HG03354 (cell line): ENCODE results near the gene UBASH3A.

Experiments
- ATAC-seq: cut with Tn5 transposase; IDR thresholded peaks from one replicate; pipeline ENCODE4 v1.9.1; 2021; ENCODE audit warnings: mild to moderate bottlenecking; ENCODE audit not compliant: unreplicated experiment, poor library complexity, severe bottlenecking

Gene UBASH3A, protein sequence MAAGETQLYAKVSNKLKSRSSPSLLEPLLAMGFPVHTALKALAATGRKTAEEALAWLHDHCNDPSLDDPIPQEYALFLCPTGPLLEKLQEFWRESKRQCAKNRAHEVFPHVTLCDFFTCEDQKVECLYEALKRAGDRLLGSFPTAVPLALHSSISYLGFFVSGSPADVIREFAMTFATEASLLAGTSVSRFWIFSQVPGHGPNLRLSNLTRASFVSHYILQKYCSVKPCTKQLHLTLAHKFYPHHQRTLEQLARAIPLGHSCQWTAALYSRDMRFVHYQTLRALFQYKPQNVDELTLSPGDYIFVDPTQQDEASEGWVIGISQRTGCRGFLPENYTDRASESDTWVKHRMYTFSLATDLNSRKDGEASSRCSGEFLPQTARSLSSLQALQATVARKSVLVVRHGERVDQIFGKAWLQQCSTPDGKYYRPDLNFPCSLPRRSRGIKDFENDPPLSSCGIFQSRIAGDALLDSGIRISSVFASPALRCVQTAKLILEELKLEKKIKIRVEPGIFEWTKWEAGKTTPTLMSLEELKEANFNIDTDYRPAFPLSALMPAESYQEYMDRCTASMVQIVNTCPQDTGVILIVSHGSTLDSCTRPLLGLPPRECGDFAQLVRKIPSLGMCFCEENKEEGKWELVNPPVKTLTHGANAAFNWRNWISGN

DNA sequence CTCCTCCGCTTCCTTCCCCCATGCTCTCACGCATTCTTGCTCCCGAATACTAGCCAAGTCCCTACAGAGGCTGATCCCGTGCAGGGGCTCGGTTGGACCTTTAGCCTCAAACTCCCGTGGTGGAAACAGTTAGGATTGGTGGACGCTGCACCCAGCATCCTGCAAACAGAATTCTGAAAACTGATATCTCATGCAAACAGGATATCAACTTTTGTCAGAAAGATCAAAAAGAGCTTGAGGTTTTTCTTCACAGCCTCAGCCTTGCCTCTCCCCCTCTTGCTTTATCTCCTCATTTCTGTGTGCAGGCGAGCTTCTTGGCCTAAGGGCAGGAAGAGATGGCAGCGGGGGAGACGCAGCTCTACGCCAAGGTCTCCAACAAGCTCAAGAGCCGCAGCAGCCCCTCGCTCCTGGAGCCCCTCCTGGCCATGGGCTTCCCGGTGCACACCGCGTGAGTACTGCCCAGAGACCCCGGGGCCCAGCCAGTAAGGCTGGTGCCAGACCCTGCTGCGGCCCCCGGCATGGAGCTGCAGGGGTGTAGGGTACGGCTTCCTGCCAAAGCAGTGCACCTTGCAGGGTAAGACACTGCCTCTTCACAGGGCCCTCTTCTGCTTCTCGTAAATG is at the start of gene UBASH3A:
Gene UBASH3A (plus strand): TSS at position 292 of the 621 bp plus-strand sequence. CDS start 44 bp downstream, at position 336.
- ATAC-seq, result no peak

DNA sequence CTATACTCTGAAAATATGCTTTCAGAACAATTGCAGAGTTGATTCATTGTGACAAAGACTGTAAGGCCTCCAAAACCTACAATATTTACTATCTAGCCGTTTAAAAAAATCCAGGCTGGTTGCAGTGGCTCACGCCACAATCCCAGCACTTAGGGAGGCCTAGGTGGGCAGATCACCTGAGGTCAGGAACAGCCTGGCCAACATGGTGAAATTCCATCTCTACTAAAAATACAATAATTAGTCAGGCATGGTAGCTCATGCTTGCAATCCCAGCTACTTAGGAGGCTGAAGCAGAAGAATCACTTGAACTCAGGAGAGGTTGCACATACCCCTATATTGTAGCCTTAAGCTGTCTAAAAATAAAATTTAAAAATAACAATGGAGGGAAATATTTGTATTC is 47.7 kb upstream of the UBASH3A start:
- ATAC-seq, result no peak

DNA sequence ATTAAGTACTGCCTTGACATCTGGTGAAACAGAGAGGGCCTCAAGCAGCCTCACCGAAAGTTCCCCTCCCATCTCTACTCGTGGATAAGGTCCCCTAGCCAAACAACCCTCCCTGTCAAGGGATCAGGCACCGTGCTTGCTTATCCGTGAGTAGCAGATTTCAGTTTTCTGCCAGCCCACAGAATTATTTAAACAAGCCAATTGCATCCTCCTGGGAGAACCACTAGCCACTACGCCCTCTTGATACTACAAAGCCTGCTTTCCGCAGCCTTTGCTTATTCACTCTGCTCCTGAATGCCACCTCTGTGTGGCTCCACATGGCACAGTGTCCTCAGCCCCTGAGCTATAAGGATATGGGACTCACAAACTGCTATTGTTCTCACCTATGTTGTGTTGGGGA is 47.1 kb upstream of the UBASH3A start:
- no peak for ATAC-seq

GRCh38 chr21:42357307-42357706 is 46.4 kb upstream of the UBASH3A start:
- no peak for ATAC-seq

DNA sequence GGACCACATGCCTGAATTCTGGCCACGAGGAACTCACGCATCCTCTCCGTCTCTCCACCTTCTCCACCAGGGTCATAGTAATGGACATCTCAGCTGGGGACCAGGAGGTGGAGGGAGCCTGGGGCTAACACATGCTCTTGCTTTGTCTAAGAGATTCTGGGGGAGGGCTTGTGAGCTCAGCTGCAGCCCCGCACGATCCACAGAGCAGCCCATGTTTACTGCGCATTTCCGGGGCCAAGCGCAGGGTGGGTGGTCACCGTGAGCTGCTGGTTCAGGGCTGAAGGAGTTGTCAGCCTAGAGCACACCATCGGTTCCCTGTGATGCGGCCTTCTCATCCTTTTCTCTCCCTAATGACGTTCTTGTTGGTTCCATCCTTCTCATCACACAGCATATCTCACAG is 45.4 kb upstream of the UBASH3A start:
- no peak for ATAC-seq

DNA sequence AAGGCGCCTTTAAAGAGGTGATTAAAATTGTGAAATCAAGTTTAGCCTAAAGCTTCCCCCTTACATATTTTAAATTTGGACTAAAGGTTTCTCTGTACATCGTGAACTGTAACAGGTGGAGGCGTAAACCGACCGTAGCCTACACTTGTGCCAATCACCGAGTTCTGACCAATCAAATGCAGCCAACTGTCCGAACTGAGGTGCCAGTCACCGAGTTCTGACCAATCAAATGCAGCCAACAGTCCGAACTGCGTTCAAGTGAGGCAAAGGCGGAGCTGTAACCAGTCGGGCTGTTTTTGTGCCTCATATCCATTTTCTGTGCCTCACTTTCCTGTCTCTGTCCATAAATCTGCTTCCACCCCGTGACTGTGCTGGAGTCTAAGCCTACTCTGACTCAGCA is 44.8 kb upstream of the UBASH3A start:
- ATAC-seq, result no peak

DNA sequence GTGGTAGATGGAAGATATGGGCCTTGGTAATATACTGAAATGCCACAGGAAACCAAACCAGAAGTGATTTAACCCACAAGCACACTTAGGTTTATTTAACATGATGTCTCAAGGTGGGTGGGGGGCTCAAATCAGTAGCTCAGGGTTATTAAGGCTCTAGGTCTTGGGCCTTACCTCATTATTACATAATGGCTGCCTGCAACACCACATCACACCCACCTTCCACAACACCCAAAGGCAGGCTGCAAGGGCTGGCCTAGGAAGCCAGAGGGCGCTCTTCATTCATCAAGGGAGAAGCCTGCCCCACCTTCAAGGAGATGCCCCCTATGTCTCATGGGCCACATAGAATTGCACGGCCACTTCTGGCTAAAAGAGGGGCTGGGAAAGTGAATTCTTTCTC is 43.4 kb upstream of the UBASH3A start:
- no peak for ATAC-seq

DNA sequence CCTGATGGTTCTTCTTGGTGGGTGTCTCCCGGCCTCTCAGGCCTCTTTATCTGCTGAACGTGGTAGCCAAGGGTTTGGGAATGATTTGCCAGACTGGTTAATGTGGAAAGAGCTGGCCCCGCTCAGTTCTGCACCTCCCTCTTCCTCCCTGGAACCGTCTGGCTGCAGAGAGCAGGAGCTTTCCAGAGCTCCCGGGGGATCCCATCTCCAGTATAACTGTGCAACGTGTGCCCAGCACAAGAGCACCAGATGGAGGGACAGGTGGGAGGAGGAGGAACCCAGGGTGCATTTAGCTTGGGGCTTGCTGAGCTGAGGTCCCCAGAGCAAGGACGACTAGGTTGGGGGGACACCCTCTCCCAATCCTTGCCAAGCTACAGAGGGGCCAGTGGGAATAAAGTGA is 42.4 kb upstream of the UBASH3A start:
- no peak for ATAC-seq

- ATAC-seq, result no peak
Measured at GRCh38 chr21:42362198-42362597, 41.5 kb upstream of the UBASH3A start.

GRCh38 chr21:42362700-42363099 is 41.0 kb upstream of the UBASH3A start:
- ATAC-seq, result no peak

DNA sequence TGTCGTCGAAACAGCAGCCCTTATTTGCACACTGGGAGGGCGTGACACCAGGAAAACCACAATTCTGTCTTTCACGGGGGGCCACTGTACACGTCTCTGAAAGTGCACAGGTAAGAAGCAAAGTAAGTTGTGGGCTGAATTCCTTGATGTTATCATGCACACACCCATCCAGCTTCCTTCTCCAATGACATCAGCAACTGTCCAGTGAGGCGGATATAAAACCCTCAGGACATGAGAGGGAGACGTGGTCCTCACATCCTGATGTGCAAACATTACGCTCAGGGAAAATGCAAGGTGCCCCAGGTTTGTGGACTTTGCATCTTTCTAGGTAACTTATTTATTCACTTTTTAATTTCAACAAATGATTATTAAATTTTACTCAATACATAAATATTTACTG is 40.4 kb upstream of the UBASH3A start:
- ATAC-seq, result no peak

GRCh38 chr21:42364304-42364865 is 39.3 kb upstream of the UBASH3A start:
- ATAC-seq, result no peak

GRCh38 chr21:42365770-42366169 is 37.9 kb upstream of the UBASH3A start:
- no peak for ATAC-seq

DNA sequence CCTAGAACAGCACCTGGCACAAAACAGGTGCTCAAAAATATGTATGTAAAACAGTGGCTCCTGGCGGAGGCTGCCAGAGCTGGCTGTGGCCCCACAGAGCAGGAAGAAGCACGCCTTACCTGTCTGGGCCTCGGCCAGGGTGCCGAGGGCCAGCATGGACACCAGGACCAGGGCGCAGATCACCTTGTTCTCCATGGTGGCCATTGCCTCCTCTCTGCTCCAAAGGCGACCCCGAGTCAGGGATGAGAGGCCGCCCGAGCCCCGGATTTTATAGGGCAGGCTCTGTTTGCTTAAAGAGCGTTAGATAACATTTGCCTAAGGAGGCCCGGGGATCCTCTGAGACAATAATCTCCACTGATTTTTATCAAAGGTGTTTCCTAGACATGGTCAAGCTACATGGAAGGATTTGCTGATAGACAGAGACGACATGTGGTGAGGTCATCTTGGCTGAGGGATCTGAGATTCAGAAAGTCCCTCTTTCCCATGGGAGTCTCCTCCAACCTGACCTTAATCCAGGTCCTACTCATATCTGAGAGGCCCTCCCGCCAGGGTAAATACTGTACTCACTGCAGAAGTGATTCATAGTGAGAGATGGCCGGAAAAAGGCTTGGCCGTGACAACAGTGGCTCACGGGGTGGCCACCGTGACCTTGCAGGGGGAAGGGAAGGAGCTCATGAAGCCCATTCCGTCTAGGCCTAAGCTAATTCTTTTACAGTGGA is 37.3 kb upstream of the UBASH3A start, which contains the start of gene TFF1:
Gene TFF1 (minus strand): TSS at position 244 of the 719 bp plus-strand sequence. CDS start 40 bp downstream, at position 204.
- ATAC-seq, result no peak

GRCh38 chr21:42367367-42368165 is 36.1 kb upstream of the UBASH3A start:
- no peak for ATAC-seq

DNA sequence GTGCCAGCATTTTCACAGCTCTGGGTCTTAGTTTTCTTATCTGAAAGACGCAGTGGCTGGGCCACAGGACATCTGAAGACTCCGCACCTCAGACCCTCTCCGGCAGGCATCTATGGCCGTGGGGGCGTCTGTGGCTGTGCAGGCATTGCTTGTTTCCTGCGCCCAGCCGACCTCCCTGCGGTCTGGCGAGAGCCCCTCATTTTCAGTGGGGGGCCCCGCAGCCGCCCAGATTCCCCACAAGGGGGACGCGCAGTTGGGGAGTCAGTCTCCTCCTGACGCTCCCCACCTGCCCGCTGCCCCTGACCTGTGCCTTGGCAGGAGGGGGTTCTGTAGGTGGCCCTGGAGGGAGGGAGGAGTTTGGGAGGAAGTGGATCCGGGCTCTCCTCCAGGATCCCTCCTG is 33.9 kb upstream of the UBASH3A start:
- ATAC-seq, result no peak

GRCh38 chr21:42370894-42371654 is 32.6 kb upstream of the UBASH3A start:
- ATAC-seq, result no peak

DNA sequence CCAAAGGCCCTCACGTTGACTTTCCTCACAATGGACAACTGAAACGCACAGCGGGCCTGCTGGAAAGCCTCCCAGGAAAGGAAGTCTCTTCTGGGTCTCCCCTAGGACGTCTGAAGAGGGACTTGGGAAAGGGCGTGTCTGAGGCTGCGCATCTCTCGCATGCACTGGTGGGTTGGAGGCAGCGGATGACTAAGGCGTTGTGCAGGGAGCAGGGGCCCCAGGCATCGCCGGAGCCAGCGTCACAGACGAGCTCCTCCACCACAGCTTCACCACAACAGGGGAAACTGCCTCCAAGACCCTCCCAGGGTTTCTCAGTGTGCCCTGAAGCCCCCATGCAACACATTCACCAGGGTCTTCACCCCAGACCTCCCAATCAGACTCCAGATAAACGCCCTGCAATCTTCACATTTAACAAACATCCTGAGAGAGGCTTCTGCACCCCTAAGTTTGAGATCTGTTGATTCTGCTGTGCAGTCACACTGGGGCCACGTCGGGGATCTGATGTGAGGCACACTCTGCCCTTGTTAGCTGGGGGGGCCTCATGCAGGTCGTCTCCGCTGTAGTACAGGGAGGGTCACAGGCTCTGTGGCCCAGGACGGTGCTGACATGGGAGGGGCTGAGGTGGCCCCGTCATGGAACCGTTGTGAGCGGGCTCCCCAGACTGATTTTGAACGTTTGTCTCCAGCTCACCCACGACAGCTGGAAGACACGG is 30.4 kb upstream of the UBASH3A start:
- no peak for ATAC-seq
